Vagina (tissue), 2 donors: ENCODE measurements around the gene OR8B2. TPM values are rescaled to one million over a fixed set of nuclear protein-coding genes. Genes with fewer than 3 reads are reported as not detected.
"Not testable (repeated sequence)": the region's sequence is repeated elsewhere in the genome, so short reads cannot be mapped to it uniquely, and the experiment has no call there.

Source experiments
- DNase-seq, 2 donors: peaks; one replicate each; pipeline ENCODE4 v3.0.0-alpha.2; 2017; ENCODE audit errors: extremely low spot score in 2 of 2
- H3K27ac ChIP-seq: fragments of 200-600 bp; sonication (generic); one replicate; pipeline ENCODE4 v1.5.1; 2019
- H3K27me3 ChIP-seq: fragments of 200-600 bp; sonication (generic); one replicate; pipeline ENCODE4 v1.5.1; 2019
- H3K36me3 ChIP-seq, 2 donors: fragments of 200-600 bp; sonication (generic); one replicate each; pipeline ENCODE4 v1.5.1; 2017 to 2019
- H3K4me1 ChIP-seq: fragments of 200-600 bp; sonication (generic); one replicate; pipeline ENCODE4 v1.5.1; 2019
- H3K4me3 ChIP-seq, 2 donors: fragments of 200-600 bp; sonication (generic); 1 replicate in 1 of 2; 2 replicates in 1 of 2; pipeline ENCODE4 v1.5.1; 2016 to 2019
- H3K9me3 ChIP-seq: fragments of 200-600 bp; sonication (generic); one replicate; pipeline ENCODE4 v1.5.1; 2019
- POLR2A ChIP-seq, 2 donors: fragments of 450-650 bp; IDR thresholded peaks; one replicate each; pipeline ENCODE4 v1.6.1; 2017; ENCODE audit warnings: antibody characterized with exemption in 2 of 2, mild to moderate bottlenecking in 2 of 2, moderate library complexity in 2 of 2
- POLR2AphosphoS5 ChIP-seq, 2 donors: sonication (generic); formaldehyde crosslinking; IDR thresholded peaks; one replicate each; pipeline ENCODE4 v1.9.0; 2017; ENCODE audit warnings: antibody characterized with exemption in 2 of 2, mild to moderate bottlenecking in 2 of 2, low read depth in 1 of 2; ENCODE audit not compliant: insufficient read depth in 1 of 2
- intact Hi-C: fragments of 100-400 bp; cut with DNase I; formaldehyde crosslinking; loops from one replicate; pipeline ENCODE4 v1.15.1; 2023
- total RNA-seq: library from RNA; depleted of rRNA; stranded (reverse); fragments of >200 nt; gene quantifications from one replicate; pipeline ENCODE4 v1.2.3, GENCODE V29; 2016
- TF ChIP-seq, protein P1 (sequence below), 3 experiments: fragments of 450-650 bp in 2 of 3; fragments of 200-600 bp in 1 of 3; sonication (generic) in 1 of 3; IDR thresholded peaks; one replicate each; pipeline ENCODE4 v1.5.1; 2017 to 2019; ENCODE audit warnings: antibody characterized with exemption in 3 of 3, mild to moderate bottlenecking in 2 of 3, moderate library complexity in 2 of 3

OR8B2 gene
- total RNA-seq, 1 donor from 2014 or later: not detected

DNA sequence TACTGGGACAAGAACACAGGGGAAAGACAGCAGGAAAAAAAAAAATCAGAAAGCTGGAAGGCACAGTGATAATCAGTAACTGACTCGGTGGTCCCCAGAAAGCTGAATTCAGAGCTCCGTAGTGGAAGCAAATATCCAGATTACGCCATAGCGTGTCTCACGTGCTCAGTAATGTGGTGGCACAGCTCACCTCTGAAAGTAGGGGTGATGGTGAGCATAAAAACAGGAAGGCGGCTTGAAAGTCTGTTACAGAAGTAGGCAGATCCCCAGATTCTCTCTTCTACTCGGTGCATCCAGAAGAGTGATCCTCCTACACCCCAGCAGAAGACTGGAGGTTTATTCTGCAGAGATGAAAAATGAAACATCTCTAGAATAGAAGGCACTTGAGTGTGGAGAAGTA is 25.6 kb upstream of the OR8B2 start:
- Histone ChIP-seq H3K4me3 (no peak overlapping the region), H3K27ac (no peak overlapping the region), H3K27me3 (no peaks in the 10 kb centered on the region), H3K36me3 (no peaks in the 10 kb centered on the region), H3K9me3 (no peaks in the 10 kb centered on the region), H3K4me1 (no peaks in the 10 kb centered on the region)
- TF ChIP-seq POLR2AphosphoS5 (IDR thresholded peaks at IDR 0.05; ENCODE audit: insufficient read depth in 1 of 2, low read depth in 1 of 2) (no peak), POLR2A (IDR thresholded peaks at IDR 0.05) (no peak)
- TF ChIP-seq, protein P1, sequence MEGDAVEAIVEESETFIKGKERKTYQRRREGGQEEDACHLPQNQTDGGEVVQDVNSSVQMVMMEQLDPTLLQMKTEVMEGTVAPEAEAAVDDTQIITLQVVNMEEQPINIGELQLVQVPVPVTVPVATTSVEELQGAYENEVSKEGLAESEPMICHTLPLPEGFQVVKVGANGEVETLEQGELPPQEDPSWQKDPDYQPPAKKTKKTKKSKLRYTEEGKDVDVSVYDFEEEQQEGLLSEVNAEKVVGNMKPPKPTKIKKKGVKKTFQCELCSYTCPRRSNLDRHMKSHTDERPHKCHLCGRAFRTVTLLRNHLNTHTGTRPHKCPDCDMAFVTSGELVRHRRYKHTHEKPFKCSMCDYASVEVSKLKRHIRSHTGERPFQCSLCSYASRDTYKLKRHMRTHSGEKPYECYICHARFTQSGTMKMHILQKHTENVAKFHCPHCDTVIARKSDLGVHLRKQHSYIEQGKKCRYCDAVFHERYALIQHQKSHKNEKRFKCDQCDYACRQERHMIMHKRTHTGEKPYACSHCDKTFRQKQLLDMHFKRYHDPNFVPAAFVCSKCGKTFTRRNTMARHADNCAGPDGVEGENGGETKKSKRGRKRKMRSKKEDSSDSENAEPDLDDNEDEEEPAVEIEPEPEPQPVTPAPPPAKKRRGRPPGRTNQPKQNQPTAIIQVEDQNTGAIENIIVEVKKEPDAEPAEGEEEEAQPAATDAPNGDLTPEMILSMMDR (IDR thresholded peaks at IDR 0.05): no peak
- intact Hi-C loops: loop anchor here (10.0 kb wide), 1 partner anchor 175 kb away; no protein-coding TSS in a partner anchor
- no peak for DNase-seq

DNA sequence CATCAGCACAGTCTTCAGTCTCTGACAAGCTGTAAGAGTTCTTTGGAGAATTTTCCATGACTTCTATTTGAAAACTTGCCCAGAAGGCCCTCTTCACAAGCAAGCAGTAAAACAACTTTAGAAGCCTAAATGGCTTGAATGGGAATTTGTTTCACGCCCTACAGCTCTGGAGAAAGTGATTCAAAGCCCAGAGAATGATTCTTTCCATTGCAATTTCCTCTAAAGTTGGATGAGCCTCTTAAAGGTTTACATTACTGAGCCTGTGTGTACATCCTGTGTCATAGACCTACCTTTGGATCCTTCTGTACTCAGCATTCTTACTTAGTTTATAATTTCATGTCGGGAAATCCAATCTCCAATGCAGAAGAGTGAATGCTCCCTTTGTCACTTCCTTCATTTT is 21.3 kb upstream of the OR8B2 start:
- Histone ChIP-seq H3K27me3 (no peaks in the 10 kb centered on the region), H3K36me3 (no peaks in the 10 kb centered on the region), H3K4me1 (no peaks in the 10 kb centered on the region), H3K9me3 (no peaks in the 10 kb centered on the region), H3K4me3 (no peak overlapping the region), H3K27ac (no peak overlapping the region)
- DNase-seq: no peak
- intact Hi-C loops: no loop called here
- TF ChIP-seq POLR2AphosphoS5 (IDR thresholded peaks at IDR 0.05; ENCODE audit: insufficient read depth in 1 of 2, low read depth in 1 of 2): no peak
- TF ChIP-seq, protein P1 (IDR thresholded peaks at IDR 0.05): no peak
- TF ChIP-seq POLR2A (IDR thresholded peaks at IDR 0.05): no peak

DNA sequence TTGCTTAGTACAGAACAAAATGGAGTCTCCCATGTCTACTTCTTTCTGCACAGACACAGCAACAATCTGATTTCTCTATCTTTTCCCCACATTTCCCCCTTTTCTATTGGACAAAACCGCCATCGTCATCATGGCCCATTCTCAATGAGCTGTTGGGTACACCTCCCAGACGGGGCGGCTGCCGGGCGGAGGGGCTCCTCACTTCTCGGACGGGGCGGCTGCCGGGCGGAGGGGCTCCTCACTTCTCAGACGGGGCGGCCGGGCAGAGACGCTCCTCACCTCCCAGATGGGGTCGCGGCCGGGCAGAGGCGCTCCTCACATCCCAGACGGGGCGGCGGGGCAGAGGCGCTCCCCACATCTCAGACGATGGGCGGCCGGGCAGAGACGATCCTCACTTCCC is 18.9 kb upstream of the OR8B2 start:
- H3K4me3 ChIP-seq, H3K36me3 ChIP-seq, H3K27ac ChIP-seq, H3K4me1 ChIP-seq, intact Hi-C loops, H3K9me3 ChIP-seq, DNase-seq, H3K27me3 ChIP-seq: not testable (repeated sequence)

DNA sequence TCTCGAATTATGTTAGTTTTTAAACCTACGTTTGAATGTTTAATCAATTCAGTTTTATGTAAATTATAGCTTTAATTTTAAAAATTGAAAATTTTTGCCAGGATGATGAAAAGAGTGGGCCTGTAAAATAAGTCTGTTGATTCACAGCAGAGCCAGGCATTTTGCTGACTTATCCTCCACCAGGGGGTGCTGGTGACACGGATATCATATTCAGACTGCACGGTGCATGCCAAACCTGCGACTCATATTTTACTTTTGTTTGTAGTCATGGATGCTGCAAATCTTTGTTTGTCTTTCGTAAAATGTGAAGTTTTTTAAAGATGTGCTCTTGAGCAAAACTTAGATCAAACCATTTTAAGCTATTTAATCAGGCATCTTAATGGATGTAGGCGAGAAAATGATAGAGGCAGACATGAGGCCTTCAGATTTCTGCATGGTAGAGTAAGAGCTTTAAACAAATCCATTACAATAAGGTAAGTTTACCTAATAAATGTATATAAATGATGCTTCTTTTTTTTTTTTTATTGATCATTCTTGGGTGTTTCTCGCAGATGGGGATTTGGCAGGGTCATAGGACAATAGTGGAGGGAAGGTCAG is 18.1 kb upstream of the OR8B2 start:
- Histone ChIP-seq H3K4me1 (no peaks in the 10 kb centered on the region), H3K9me3 (no peaks in the 10 kb centered on the region), H3K4me3 (no peak overlapping the region), H3K36me3 (no peaks in the 10 kb centered on the region), H3K27me3 (no peaks in the 10 kb centered on the region), H3K27ac (no peak overlapping the region)
- intact Hi-C loops: no loop called here
- TF ChIP-seq, protein P1 (IDR thresholded peaks at IDR 0.05): peak in 2 of 3 experiments; percentile 10 to 23
- TF ChIP-seq POLR2A (IDR thresholded peaks at IDR 0.05): no peak
- no peak for DNase-seq

DNA sequence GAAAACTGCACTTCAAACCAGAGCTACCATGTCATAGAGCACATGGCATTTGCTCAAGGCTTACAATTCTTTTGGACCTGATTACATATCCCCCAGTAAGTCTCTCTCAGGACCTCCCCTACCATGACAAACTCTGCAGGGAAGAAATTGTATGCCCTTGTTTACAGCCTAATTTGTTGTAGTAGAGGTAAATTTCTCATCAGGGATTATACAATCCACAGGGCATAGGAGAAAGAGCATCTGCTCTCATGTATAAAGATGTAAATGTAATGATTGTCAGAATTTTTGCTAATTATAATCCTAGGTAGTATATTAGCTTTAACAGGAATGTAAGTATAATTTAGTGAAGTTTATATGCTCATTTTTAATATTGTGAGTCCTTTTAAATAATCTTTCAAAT is 14.6 kb upstream of the OR8B2 start, which contains the start of gene OR8B3:
OR8B3 (minus strand) TSS at position 101 of the 400 bp plus-strand sequence. CDS start 1,673 bp downstream, outside the sequence.
- no peaks in the 10 kb centered on the region for H3K9me3 ChIP-seq
- TF ChIP-seq POLR2AphosphoS5 (IDR thresholded peaks at IDR 0.05; ENCODE audit: insufficient read depth in 1 of 2, low read depth in 1 of 2) (no peak), POLR2A (IDR thresholded peaks at IDR 0.05) (no peak)
- TF ChIP-seq, protein P1 (IDR thresholded peaks at IDR 0.05): no peak
- no peak within 1 kb of the TSS for H3K27ac ChIP-seq
- no peaks in the 10 kb centered on the region for H3K4me1 ChIP-seq
- no peak for DNase-seq
- H3K27me3 ChIP-seq: no peaks in the 10 kb centered on the region
- H3K4me3 ChIP-seq: no peak within 1 kb of the TSS
- intact Hi-C loops: no loop called here
- no peaks in the 10 kb centered on the region for H3K36me3 ChIP-seq

DNA sequence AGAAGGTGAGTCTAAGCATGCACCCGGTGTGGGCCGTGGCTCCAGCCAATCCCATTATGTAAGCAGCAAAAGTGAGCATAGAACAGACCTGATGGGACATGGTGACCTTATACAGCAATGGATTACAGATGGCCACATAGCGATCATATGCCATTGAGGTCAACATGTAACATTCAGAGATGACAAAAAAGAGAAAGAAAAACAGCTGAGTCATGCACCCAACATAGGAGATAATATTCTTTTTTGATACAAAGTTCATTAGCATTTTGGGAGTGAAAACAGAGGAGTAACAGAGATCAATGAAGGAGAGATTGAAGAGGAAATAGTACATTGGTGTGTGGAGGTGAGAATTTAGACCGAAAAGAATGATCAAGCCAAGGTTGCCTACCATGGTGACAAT is 12.5 kb upstream of the OR8B2 start:
- intact Hi-C loops, H3K27me3 ChIP-seq, H3K4me3 ChIP-seq, H3K36me3 ChIP-seq, H3K27ac ChIP-seq, DNase-seq, H3K9me3 ChIP-seq, H3K4me1 ChIP-seq: not testable (repeated sequence)
